Small intestine (tissue), 7 donors: ENCODE measurements around the gene TGFB2. TPM values are rescaled to one million over a fixed set of nuclear protein-coding genes. Genes with fewer than 3 reads are reported as not detected.
A peak's percentile ranks its signal among the peaks of the same experiment; 100 is the strongest.

Experiments used
- DNase-seq, 2 donors: peaks; one replicate each; pipeline versions ENCODE4 v3.0.0 to v3.0.0-alpha.2; 2013
- FAIRE-seq: peaks from 2 replicates; lab custom pipeline; 2012; peaks lifted over from hg19 to GRCh38; lab: Jason Lieb, UNC
- H3K27ac ChIP-seq, 3 donors: one replicate each; pipeline ENCODE4 v1.5.1; 2013; ENCODE audit warnings: low read length in 2 of 3, mild to moderate bottlenecking in 2 of 3, control low read depth in 1 of 3, inconsistent platforms in 1 of 3, low read depth in 1 of 3, moderate library complexity in 1 of 3
- H3K27me3 ChIP-seq, 3 donors: one replicate each; pipeline ENCODE4 v1.6.1; 2013; ENCODE audit warnings: low read length in 3 of 3, inconsistent platforms in 1 of 3; ENCODE audit not compliant: control insufficient read depth in 3 of 3, insufficient read depth in 3 of 3
- H3K36me3 ChIP-seq, 3 donors: one replicate each; pipeline ENCODE4 v1.6.1; 2013; ENCODE audit warnings: low read length in 3 of 3, inconsistent platforms in 1 of 3, low read depth in 1 of 3, mild to moderate bottlenecking in 1 of 3, moderate library complexity in 1 of 3; ENCODE audit not compliant: control insufficient read depth in 3 of 3, insufficient read depth in 2 of 3
- H3K4me1 ChIP-seq, 3 donors: one replicate each; pipeline ENCODE4 v1.6.1; 2013; ENCODE audit warnings: low read length in 2 of 3, inconsistent platforms in 1 of 3, low read depth in 1 of 3, mild to moderate bottlenecking in 1 of 3, moderate library complexity in 1 of 3; ENCODE audit not compliant: control insufficient read depth in 3 of 3, insufficient read depth in 2 of 3
- H3K4me3 ChIP-seq, 3 donors: one replicate each; pipeline ENCODE4 v1.5.1; 2013; ENCODE audit warnings: low read length in 3 of 3, control low read depth in 1 of 3, inconsistent platforms in 1 of 3, low read depth in 1 of 3, mild to moderate bottlenecking in 1 of 3, moderate library complexity in 1 of 3
- H3K9me3 ChIP-seq, 2 donors: one replicate each; pipeline ENCODE4 v1.6.1; 2013; ENCODE audit warnings: low read depth in 1 of 2, low read length in 1 of 2; ENCODE audit not compliant: control insufficient read depth in 2 of 2, insufficient read depth in 1 of 2
- WGBS, 3 donors: extraction: QIAGEN DNeasy Blood & Tissue Kit; methylation state at CpG; one replicate each; pipeline ENCODE4 v1.1.7; 2013; 5-methylcytosine and 5-hydroxymethylcytosine counted together
- polyA plus RNA-seq, 4 donors: library from polyadenylated mRNA; stranded (reverse) in 3 of 4; unstranded in 1 of 4; fragments of 200-250 nt in 3 of 4; fragments of 120-200 nt in 1 of 4; gene quantifications; one replicate each; pipeline versions ENCODE4 v1.2.1 to v1.2.3, GENCODE V29; 2013
- donor health status: healthy with polysubstance abuse.
- donor health status: control.
- donor health status: control.
- donor health status: Bipolar disorder and iron deficiency.
- donor health status: healthy.

TGFB2 gene
- polyA plus RNA-seq, 4 donors: 0.49 to 0.95 (median 0.81) TPM; not detected in 1

DNA sequence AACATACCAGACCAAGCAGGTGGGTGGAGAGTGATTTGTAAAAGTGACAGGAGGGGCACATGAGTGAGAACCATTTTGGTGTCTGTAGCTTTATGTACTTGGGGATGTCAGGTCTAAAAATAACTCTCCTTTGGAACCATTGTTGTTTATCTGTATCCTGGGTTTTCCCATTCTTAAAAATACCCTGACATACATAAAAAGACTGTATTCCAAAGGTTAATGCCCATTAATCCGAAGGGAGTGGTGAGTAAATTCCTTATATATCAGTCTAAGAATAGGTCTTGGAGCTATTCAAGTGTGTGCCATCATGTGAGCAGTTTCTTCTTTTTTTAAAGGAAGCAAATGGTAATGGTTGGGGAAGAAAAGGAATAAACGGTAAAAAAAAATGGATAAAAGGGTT, 117.5 kb downstream of the TGFB2 start:
- H3K9me3 ChIP-seq: no peaks in the 10 kb centered on the region
- H3K27me3 ChIP-seq: peaks cover 0 to 4% (median 0%) of the 10 kb centered on the region in 3 donors
- DNase-seq (no peak), FAIRE-seq (no peak)
- H3K27ac ChIP-seq: no peak overlapping the region
- no peaks in the 10 kb centered on the region for H3K4me1 ChIP-seq
- no peaks in the 10 kb centered on the region for H3K36me3 ChIP-seq
- WGBS, 3 donors: 34 to 63% (median 40%) methylated on average over 2 of the region's 2 CpGs
- no peak overlapping the region for H3K4me3 ChIP-seq

DNA sequence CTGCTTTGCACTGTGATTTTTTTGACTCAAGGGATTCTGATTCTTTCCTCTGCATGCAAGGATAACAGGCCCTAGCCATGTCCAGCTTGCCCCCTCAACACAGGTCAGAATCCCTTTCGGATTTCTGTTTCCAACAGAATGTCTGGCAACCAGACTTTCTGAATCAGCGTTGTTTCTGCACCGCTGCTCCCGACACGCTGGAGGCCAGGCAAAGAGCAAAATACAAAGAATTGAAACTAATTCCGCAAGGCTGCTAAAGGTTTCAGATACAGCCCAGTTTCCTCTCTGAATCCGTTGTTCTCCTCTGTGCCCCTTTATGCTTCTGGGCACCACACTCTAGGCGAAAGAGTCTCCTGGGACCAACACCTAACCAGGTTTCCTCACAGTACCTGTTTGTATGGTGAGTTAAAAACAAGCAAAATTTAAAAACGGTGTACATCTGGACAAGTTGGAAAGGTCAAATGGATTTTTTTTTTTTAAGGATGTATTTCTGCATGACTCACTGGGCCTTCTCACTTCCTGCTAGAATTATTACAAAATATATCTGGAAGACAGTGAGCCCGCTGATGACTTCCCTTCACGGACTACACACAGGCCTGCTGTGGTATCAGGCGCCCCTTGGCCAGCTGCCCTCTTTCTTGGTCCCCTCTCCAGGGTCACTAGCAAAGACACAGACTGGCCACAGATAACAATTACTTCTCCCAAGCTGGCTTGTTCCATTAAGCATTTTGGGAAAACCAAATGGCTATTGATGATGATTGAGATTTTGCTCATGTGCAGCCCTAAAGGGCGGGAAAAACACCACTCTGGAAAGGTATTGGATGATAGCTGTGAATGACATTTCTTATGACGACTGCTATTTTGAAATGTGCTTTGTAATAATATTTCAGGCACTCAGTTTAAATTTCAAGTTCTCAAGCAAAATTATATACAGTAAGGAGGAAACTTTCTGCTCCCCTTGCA, 118.3 kb downstream of the TGFB2 start:
- Histone ChIP-seq H3K36me3 (no peaks in the 10 kb centered on the region), H3K27me3 (peaks cover 0 to 4% (median 0%) of the 10 kb centered on the region in 3 donors), H3K4me1 (no peaks in the 10 kb centered on the region), H3K9me3 (no peaks in the 10 kb centered on the region), H3K4me3 (no peak overlapping the region), H3K27ac (peak overlapping the region in 1 of 3 donors; percentile 50)
- 77 to 88% (median 83%) methylated on average over 14 of the region's 14 CpGs for WGBS, 3 donors
- FAIRE-seq: no peak
- no peak for DNase-seq

DNA sequence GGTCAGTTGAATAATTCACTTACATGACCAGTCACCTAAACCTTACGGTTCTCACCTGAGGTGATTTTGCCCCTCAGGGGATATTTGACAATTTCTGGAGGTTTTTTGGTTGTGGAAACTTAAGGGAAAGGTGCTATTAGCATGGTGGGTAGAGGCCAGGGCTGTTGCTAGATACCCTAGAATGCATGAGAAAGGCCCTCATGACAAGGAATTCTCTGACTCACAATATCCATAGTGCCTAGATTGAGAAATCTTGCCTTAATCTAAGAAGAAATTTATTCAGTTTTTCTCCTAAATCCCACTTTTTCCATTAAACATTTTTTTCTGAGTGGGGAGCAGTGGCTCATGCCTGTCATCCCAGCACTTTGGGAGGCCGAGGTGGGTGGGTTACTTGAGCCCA, 119.7 kb downstream of the TGFB2 start:
- no peak overlapping the region for H3K27ac ChIP-seq
- DNase-seq (no peak), FAIRE-seq (no peak)
- H3K9me3 ChIP-seq: no peaks in the 10 kb centered on the region
- no peaks in the 10 kb centered on the region for H3K36me3 ChIP-seq
- no peaks in the 10 kb centered on the region for H3K4me1 ChIP-seq
- H3K4me3 ChIP-seq: no peak overlapping the region
- 83 to 89% (median 85%) methylated on average over 2 of the region's 2 CpGs for WGBS, 3 donors
- peaks cover 0 to 6% (median 0%) of the 10 kb centered on the region in 3 donors for H3K27me3 ChIP-seq

DNA sequence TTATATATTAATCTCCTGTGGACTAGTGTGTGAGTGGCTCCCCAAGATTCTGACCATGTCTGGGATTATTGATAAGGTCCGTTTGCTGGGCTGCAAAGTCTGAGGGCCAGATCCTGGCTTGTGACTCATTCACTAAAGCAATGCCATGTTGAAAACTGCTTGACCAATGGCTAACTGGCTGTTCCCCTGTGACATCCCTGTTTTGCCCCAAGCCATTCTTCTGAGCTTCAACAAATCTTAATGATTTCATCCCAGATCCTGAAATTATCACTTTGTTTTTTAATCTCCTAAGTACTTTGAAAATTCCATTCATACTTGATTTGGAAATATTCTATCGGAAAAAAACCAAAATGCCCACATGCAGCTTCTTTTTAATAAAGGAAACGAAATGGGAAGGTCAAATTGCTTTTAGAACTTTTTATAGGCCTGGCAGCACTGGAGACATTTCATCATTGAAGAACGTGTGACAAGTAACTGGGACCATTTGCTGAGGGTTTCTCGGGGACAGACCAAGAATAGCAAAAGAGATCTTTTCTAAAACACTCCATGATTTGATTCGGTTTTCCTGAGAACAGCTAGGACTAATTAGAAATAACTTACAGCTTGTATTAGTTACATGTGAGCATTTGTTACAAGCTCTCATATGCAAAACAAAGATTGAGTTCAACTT, 121.3 kb downstream of the TGFB2 start:
- Histone ChIP-seq H3K4me1 (no peaks in the 10 kb centered on the region), H3K27me3 (peaks cover 0 to 6% (median 0%) of the 10 kb centered on the region in 3 donors), H3K36me3 (no peaks in the 10 kb centered on the region), H3K27ac (no peak overlapping the region), H3K9me3 (no peaks in the 10 kb centered on the region), H3K4me3 (no peak overlapping the region)
- FAIRE-seq: no peak
- no peak for DNase-seq
- 65 to 75% (median 69%) methylated on average over 6 of the region's 6 CpGs for WGBS, 3 donors

DNA sequence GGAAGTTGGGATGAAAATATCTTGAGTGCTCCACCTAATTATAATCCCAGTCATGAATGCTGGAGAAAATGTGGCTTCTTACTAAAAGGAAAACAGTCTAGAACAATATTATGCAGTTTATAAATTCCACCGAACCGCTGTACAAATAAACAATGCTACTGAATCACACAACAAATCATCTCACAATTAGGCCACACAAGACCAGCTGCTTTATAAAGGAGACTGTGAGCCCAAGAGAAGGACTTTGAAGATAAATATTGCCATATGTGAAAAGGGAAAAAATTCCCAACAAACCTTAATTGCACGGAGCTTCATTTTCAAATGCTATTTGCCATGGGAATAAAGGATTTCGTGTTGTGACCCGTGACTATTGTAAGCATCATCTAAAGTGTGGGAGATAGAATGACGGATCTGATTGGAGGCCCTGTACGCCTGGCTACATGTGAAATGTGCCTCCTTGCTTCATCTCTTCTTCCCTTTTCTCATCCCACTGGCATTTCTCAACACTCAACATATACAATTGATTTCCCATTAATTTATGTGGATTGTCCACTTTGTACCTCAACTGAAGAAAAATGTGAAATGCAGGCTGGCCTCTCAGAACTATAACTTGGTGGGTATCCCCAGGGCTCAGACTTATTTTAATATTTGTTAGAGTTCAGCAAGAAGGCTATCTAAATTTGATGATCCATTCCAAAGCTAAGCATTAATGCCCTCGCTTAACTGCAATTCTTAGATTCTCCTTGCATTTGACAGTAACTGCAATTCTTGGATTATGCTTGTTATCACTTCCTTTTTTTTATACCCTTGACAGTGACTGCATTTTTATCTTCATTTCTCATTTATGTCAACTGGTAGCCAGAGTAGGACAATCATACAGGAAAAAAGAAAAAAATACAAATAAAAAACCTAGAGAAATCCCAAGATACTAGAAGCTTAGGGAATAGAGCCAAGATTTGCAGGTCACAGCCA, 122.3 kb downstream of the TGFB2 start:
- DNase-seq (no peak), FAIRE-seq (no peak)
- no peak overlapping the region for H3K4me3 ChIP-seq
- no peaks in the 10 kb centered on the region for H3K36me3 ChIP-seq
- no peak overlapping the region for H3K27ac ChIP-seq
- peaks cover 0 to 6% (median 0%) of the 10 kb centered on the region in 3 donors for H3K27me3 ChIP-seq
- no peaks in the 10 kb centered on the region for H3K9me3 ChIP-seq
- no peaks in the 10 kb centered on the region for H3K4me1 ChIP-seq
- 73 to 86% (median 86%) methylated on average over 8 of the region's 8 CpGs for WGBS, 3 donors

DNA sequence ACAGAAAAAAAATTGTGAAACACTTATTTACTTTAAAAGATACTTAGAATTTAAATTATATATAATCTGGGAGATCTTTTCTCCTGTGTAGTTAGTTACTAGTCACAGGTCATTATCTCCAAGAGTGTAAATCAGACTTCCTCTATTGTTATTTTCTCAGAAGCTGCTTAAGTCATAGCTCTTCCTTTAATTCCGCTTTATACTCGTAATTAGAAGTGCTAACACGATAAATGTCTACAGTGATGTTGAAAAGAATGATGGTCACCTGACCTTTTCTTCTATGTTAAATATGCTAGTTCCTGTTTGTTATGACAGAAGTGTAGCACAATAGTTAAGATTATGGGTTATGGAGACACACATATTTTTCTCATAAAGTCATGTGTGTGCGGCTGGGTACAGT, 123.6 kb downstream of the TGFB2 start:
- no peak overlapping the region for H3K4me3 ChIP-seq
- no peak overlapping the region for H3K27ac ChIP-seq
- FAIRE-seq: no peak

DNA sequence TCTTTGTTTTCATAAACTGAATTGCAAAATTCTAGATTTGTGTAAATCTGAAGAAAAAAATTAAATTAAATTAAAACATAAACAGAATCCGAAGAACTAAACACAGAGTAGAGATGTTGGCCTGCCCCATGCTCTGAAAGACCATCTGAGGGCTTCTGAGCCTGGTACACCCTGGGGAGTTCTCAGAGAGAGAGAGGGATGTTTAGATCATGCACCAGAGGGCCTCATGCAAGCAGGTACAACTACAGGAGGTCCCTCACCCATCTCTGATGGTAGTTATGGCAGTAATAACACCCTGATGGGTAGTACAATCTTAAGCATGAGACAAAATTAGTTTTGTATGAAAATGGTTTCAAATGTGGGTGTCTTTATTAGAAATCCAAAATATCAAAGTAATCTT, 127.7 kb downstream of the TGFB2 start:
- 77 to 88% (median 81%) methylated on average over 1 of the region's 1 CpG for WGBS, 3 donors
- Histone ChIP-seq H3K27me3 (peaks cover 0 to 2% (median 0%) of the 10 kb centered on the region in 3 donors), H3K9me3 (no peaks in the 10 kb centered on the region), H3K4me1 (no peaks in the 10 kb centered on the region), H3K36me3 (no peaks in the 10 kb centered on the region), H3K27ac (no peak overlapping the region), H3K4me3 (no peak overlapping the region)
- no peak for FAIRE-seq
- no peak for DNase-seq

More for the DNA sequence above, 123.6 kb downstream of the TGFB2 start:
- no peaks in the 10 kb centered on the region for H3K9me3 ChIP-seq
- H3K4me1 ChIP-seq: no peaks in the 10 kb centered on the region
- no peak for DNase-seq
- 83 to 90% (median 88%) methylated on average over 4 of the region's 4 CpGs for WGBS, 3 donors
- peaks cover 0 to 2% (median 0%) of the 10 kb centered on the region in 3 donors for H3K27me3 ChIP-seq
- no peaks in the 10 kb centered on the region for H3K36me3 ChIP-seq
